Measurements from ENCODE around the gene SUMO3. TPM values are rescaled to one million over a fixed set of nuclear protein-coding genes. Genes with fewer than 3 reads are reported as not detected.

Gene SUMO3
- polyA plus RNA-seq, 1 of the 3 experiments (the other 2 are of a cell fraction): 125 TPM

GRCh38 chr21:44867464-44867863 lies 49.6 kb upstream of the SUMO3 start (continued):
- TF ChIP-seq REST (IDR thresholded peaks at IDR 0.05; ENCODE audit: low read depth, low read length) (no peak), EZH2phosphoT487 (IDR thresholded peaks at IDR 0.05; ENCODE audit: borderline replicate concordance, low read depth) (no peak)

- Histone ChIP-seq H3K4me2 (peak overlapping the region; percentile 24; the same call in 1 of the 2 replicates), H3K9me3 (no peaks in the 10 kb centered on the region), H3K36me3 (replicated peaks in 1 of 2; ENCODE audit: control insufficient read depth in 1 of 2, insufficient read depth in 2 of 2, low read length in 1 of 2) (peaks cover 26 to 35% of the 10 kb centered on the region in 2 experiments), H3K27ac (ENCODE audit: low read depth in 2 of 2, low read length in 1 of 2) (peak overlapping the region in 1 of 2 experiments; percentile 17; a peak in 1 of 4 replicates), H3K27me3 (ENCODE audit: insufficient read depth) (no peaks in the 10 kb centered on the region), H3K4me1 (ENCODE audit: control insufficient read depth in 1 of 2, insufficient read depth in 2 of 2, low read depth in 1 of 2, low read length in 1 of 2) (peaks cover 42 to 45% of the 10 kb centered on the region in 2 experiments), H3K79me2 (ENCODE audit: insufficient read depth) (peaks cover 95% of the 10 kb centered on the region), H4K20me1 (ENCODE audit: insufficient read depth) (peaks cover 98% of the 10 kb centered on the region), H3K9me2 (no peaks in the 10 kb centered on the region), H3K4me3 (ENCODE audit: low read depth in 2 of 2, low read length in 1 of 2) (no peak overlapping the region), H3F3A (replicated peaks; ENCODE audit: insufficient read depth) (peaks cover 26% of the 10 kb centered on the region), H3K9ac (no peak overlapping the region), H2AFZ (ENCODE audit: low read depth) (no peak overlapping the region)
- no peak for TF ChIP-seq EP300 (IDR thresholded peaks at IDR 0.05; ENCODE audit: borderline replicate concordance in 1 of 2, low read depth in 1 of 2, low read length in 1 of 2)
- no peak for TF ChIP-seq JUND (IDR thresholded peaks at IDR 0.05)
- TF ChIP-seq ZBTB33 (IDR thresholded peaks at IDR 0.05; ENCODE audit: borderline replicate concordance, low read depth): no peak
- no peak for TF ChIP-seq FOXJ3 (CRISPR knock-in tag; IDR thresholded peaks at IDR 0.05)
- no peak for DNase-seq
- WGBS (ENCODE audit: low lambda C conversion rate): 42% methylated on average over 7 of the region's 7 CpGs
- CTCF ChIA-PET: interaction anchor here (0.9 to 1.5 kb wide), 2 partner anchors 67 to 262 kb away, joined by 3 to 4 read pairs; no protein-coding TSS in a partner anchor
- POLR2A ChIA-PET: no interaction called here
These were observed 48.9 kb upstream of the SUMO3 start for GRCh38 chr21:44866780-44867179.

- Histone ChIP-seq H4K20me1 (ENCODE audit: insufficient read depth) (peaks cover 98% of the 10 kb centered on the region), H2AFZ (ENCODE audit: low read depth) (no peak overlapping the region), H3K4me1 (ENCODE audit: control insufficient read depth in 1 of 2, insufficient read depth in 2 of 2, low read depth in 1 of 2, low read length in 1 of 2) (peaks cover 31 to 38% of the 10 kb centered on the region in 2 experiments), H3K9me3 (no peaks in the 10 kb centered on the region), H3K79me2 (ENCODE audit: insufficient read depth) (peaks cover 95% of the 10 kb centered on the region), H3K4me3 (ENCODE audit: low read depth in 2 of 2, low read length in 1 of 2) (no peak overlapping the region), H3K9me2 (no peaks in the 10 kb centered on the region), H3K27me3 (ENCODE audit: insufficient read depth) (no peaks in the 10 kb centered on the region), H3K4me2 (no peak overlapping the region), H3F3A (replicated peaks; ENCODE audit: insufficient read depth) (peaks cover 24% of the 10 kb centered on the region), H3K36me3 (replicated peaks in 1 of 2; ENCODE audit: control insufficient read depth in 1 of 2, insufficient read depth in 2 of 2, low read length in 1 of 2) (peaks cover 34 to 35% of the 10 kb centered on the region in 2 experiments), H3K27ac (ENCODE audit: low read depth in 2 of 2, low read length in 1 of 2) (no peak overlapping the region), H3K9ac (no peak overlapping the region)
- no peak for TF ChIP-seq SIN3A (IDR thresholded peaks at IDR 0.05; ENCODE audit: borderline replicate concordance, low read depth, low read length)
- no peak for TF ChIP-seq USF2 (IDR thresholded peaks at IDR 0.05; ENCODE audit: borderline replicate concordance, low read depth, low read length)
- no peak for TF ChIP-seq TAF1 (IDR thresholded peaks at IDR 0.05; ENCODE audit: borderline replicate concordance, low read depth, low read length)
- TF ChIP-seq NFIC (IDR thresholded peaks at IDR 0.05; ENCODE audit: borderline replicate concordance): no peak
- no peak for TF ChIP-seq PBX3 (IDR thresholded peaks at IDR 0.05)
- no peak for TF ChIP-seq TCF12 (IDR thresholded peaks at IDR 0.05)
- CTCF ChIA-PET: interaction anchor here (1.5 kb wide), 1 partner anchor 263 kb away, joined by 4 read pairs; no protein-coding TSS in a partner anchor
- WGBS (ENCODE audit: low lambda C conversion rate): 87% methylated on average over 10 of the region's 12 CpGs
- POLR2A ChIA-PET: no interaction called here
- DNase-seq: no peak
These were observed 47.9 kb upstream of the SUMO3 start for GRCh38 chr21:44865561-44866280.

All from SK-N-SH (cell line).